Midbrain (tissue), 1 donor: ENCODE measurements around the gene CPNE1.

Source experiments
- DNase-seq: peaks from one replicate; lab custom pipeline; 2025; lab: John Stamatoyannopoulos, UW

The CPNE1 gene

GRCh38 chr20:35653893-35654292 lies 10.8 kb downstream of the CPNE1 start:
- no peak for DNase-seq

- DNase-seq = no peak
Measured at GRCh38 chr20:35653430-35653734, 11.3 kb downstream of the CPNE1 start.

GRCh38 chr20:35652641-35653429 lies 11.9 kb downstream of the CPNE1 start:
- no peak for DNase-seq

GRCh38 chr20:35651958-35652357 lies 12.7 kb downstream of the CPNE1 start:
- no peak for DNase-seq

- no peak for DNase-seq
Measured at GRCh38 chr20:35650632-35651031, 14.1 kb downstream of the CPNE1 start.

DNA sequence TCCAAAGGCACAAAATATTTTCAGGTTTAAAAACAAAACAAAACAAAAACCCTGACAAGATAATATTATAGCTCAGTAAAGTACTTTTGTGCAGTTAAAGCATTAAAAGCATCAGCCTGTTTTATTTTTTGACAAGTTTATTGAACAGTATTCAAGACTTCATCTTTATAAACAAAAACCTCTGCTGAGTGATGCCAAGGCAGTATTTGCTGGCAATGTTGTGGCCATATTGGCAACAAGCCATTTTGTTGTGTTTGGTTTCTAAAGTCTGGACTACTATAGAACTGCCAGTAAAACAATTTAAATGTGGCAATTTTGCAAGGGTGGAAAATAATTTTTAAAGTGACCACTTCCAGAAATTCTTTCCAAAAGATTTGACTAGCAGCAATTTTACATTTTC lies 15.9 kb downstream of the CPNE1 start:
- DNase-seq = peak; percentile 18

- no peak for DNase-seq
Measured at GRCh38 chr20:35644806-35645205, 19.9 kb downstream of the CPNE1 start.

- DNase-seq = no peak
Measured at GRCh38 chr20:35643045-35643444, 21.7 kb downstream of the CPNE1 start.

DNA sequence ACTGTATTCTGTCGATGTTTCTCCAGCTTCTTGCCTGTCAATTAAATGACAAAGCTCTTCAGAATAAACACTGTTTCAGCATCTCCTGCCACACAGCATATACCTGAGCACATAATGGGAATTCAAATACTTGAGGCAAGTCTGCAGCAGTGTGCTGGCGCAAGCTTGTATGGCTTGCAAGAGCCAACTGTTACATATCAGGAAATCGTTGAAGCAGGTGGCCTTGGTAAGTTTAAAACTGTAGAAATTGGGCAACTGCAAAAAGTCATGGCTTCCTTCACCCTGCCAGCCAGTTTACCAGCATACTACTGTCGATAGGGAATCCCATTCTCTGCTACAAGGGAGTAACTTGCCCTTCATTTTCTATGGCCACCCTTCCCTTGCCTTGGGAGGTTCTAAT lies 23.0 kb downstream of the CPNE1 start:
- DNase-seq = no peak

DNA sequence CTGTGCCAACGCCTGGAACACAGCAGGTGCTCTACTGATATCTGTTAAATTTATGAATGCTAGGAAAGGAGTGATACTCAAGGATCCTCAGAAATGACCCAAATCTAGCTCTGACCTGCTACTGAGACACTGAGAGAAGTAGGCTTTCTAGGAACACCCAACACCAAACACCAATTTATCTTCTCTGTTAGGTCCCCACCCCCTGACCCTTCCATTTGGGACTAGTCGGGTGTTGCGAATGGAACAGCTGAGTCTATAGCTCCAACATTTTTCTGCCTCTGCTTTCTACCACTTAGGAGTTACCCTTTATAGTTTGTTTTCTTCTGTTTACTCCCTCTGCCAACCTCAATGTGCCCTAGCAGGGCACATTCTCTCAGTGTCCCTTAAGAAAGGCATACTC lies 24.0 kb downstream of the CPNE1 start:
- DNase-seq = no peak

GRCh38 chr20:35638751-35639150 lies 25.9 kb downstream of the CPNE1 start:
- DNase-seq = no peak

DNA sequence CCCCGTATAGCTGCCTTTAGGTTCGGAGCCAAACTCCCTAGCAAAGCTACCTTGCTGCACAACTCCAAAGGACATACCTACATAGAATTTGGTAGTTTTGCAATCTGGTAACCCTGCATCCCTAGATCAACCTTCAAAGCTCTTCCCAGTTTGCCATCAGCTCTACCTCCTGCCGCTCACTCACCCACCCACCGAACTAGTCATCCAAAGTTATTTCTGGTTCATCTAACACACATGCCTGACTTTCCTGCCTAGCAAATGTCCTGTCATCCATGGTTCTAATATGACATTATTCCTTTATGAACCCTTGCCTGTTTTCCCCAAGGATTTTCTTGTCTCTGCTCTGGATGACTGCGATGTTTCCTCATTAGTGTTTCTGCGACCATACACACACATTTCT lies 27.4 kb downstream of the CPNE1 start:
- DNase-seq = no peak

DNA sequence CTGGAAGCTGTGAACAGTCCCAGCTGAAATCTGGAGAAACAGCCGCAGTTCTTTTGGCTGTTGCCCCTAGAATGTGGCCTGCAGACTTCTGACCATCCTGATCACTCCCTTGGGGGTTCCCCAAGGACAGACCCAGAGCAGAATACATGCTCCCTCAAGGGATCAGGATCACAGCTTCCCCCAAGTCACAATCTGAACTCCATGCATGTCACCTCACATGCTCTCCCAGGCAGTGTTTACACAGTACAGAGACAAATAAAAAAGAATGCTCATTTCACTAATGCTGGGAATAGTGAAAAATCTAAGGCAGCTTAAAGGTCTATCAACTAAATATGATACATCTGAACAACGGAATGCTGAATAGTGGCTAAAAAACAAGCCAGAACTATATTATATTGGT lies 28.6 kb downstream of the CPNE1 start:
- DNase-seq = no peak

- no peak for DNase-seq
Measured at GRCh38 chr20:35635652-35636051, 29.0 kb downstream of the CPNE1 start.

DNA sequence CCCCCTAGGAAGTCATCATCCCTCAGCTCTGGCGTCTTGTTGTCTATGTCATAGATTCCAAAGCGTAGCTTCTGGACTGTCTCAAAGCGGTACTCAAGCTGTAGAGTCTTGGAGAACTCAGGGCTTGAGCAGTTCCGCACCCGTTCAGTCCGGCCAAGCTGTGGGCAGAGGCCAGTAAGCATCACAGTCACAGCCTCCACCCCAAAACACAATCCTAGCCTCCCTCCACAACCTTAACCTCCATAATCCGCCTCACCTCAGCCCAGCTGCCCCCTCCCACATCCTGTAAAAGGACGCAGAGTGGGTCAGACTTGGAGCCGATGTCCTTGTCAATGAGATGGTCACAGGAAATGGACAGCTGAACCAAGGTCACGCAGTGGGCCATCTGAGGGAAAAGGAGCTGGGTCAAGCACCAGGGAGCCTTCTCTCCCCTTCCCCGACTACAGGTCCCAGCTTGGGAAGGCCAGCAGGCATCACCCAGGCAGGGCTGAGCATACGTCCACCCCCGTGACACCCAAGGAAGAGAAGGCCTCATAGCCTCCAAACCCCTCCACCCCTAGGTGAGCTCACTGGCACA lies 32.1 kb downstream of the CPNE1 start:
- DNase-seq = no peak

DNA sequence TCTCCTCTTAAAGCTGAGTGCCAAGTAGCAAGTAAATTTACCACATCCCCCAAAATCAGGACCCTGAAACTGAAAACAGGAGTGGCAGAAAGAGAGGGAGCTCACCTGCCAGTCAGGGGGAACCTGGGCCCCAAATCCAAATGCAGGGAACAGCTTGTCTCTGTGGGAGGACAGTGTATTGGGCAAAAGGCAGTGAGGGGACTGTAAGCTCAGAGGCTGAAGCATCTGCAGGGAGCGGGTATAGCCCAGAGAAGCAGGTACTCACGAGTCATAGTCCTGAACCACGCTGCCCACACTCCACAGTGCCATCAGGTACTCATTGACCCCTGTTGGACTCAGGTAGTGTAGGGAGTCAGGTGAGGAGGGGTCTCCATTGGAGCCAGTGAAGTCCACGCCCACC lies 34.1 kb downstream of the CPNE1 start:
- DNase-seq = no peak

- DNase-seq = no peak
Measured at GRCh38 chr20:35629427-35630145, 35.1 kb downstream of the CPNE1 start.

DNA sequence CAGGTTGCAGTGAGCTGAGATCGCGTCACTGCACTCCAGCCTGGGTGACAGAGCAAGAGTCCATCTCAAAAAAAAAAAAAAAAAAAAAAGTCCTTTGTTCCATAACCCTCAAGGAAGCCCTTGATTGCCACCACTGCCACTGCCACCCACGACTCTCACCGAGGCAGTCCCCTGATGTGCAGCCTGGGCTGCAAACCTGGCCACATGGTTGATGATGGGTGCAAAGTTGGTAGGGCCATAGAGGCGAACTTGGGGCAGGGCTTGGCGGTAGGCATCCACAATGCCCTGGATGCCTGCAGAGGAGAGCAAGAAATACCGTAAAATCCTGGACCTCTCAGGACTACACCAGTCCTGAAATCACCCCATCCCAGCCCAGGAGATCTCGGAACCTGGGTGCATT lies 37.6 kb downstream of the CPNE1 start:
- no peak for DNase-seq

DNA sequence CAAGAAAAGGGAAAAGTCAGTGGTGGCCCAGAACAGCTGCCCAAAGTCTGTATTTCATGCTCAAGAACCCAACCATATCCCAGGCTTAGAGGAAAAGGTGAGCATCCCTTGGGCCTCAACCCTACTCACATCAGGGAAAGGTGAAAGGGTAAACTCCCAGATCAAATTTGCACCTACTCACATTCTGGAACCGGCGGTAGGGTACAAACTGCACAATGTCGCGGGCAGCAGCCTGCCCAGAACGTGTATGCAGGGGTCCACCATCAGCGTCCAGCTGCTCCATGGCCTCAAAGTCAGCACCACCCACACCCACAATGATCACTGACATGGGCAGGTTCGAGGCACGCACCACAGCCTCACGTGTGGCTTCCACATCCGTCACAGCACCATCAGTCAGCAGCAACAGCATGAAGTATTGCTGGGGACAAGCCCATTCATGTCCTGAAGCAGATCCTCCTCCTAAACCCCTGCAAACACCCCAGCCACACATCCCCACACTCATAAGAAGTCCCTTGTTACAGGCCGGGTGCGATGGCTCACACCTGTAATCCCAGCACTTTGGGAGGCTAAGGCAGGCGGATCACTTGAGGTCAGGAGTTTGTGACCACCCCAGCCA lies 38.2 kb downstream of the CPNE1 start:
- no peak for DNase-seq

DNA sequence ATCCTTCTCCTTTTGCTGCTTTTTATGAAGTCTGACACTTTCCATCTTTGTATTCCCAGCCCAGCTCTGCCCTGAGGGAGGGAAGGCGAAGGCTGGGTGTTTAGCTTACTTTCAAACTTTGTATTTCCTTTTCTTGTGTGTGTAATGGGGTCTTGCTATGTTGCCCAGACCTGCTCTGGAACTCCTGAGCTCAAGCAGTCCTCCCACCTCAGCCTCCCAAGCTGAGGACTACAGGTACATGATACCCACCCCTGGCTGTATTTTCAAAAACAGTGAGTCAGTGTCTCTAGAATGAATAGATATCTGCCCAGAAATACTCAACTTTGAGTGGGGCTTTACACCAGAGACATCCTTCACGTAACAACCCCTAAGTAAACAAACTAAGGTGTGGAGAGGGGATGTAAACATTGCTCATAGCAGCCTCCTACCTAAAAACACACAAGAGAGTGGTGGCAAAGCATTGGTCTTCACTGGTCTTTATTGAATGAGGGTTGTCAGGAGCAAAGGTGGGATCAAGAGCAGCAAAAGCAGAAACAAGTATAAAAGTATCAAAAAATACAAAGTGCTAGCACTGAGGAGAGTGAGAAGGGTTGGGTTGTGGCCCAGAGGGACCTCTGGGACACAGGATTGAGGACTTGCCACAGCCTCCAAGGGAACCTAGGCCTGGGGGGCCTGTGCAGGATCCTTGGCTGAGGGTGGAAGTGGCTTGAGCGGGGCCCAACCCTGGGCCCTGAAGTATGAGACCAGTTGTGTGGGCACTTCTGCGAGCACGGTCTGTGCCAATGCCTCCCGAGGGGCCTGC lies 38.9 kb downstream of the CPNE1 start:
- no peak for DNase-seq

GRCh38 chr20:35621560-35621946 lies 43.1 kb downstream of the CPNE1 start:
- no peak for DNase-seq
